HepG2 (cell line): Measurements from ENCODE around the gene ASIC5. TPM values are rescaled to one million over a fixed set of nuclear protein-coding genes. Genes with fewer than 3 reads are reported as not detected.

Experiments
- ATAC-seq: fragments of 200-7000 bp; cut with Tn5 transposase; 3 replicates; pipeline ENCODE4 v1.9.1; 2020; ENCODE audit warnings: mild to moderate bottlenecking, moderate library complexity
- BruUV-seq: library from RNA; stranded (reverse); fragments of 400-500 nt; replicated peaks from 2 replicates; lab custom pipeline; 2021; lab: Mats Ljungman, UMichigan
- CTCF ChIA-PET: fragments of 300-600 bp; formaldehyde crosslinking; extraction: SDS; loops from one replicate; lab custom pipeline; 2021; ENCODE audit warnings: low total read pairs, inconsistent platforms, low intra/inter-chr PET ratio; lab: Yijun Ruan, JAX
- POLR2A ChIA-PET: fragments of 350-600 bp; sonication (Branson Sonifier 250); formaldehyde crosslinking; loops from one replicate; lab custom pipeline; 2020; ENCODE audit warnings: antibody characterized with exemption, inconsistent platforms; lab: Yijun Ruan, JAX
- DNase-seq: peaks from one replicate; pipeline ENCODE4 v3.0.0-alpha.2; 2015; ENCODE audit warnings: low spot score
- FAIRE-seq: peaks from 3 replicates; lab custom pipeline; 2011; peaks lifted over from hg19 to GRCh38; lab: Jason Lieb, UNC
- H2AFZ ChIP-seq: one replicate; pipeline ENCODE4 v1.6.1; 2011; ENCODE audit warnings: low read length, inconsistent platforms
- H3K27ac ChIP-seq: fragments of 300-600 bp; 3 replicates; pipeline ENCODE4 v1.8.0; 2011; ENCODE audit warnings: mixed run types, mild to moderate bottlenecking, mixed read lengths, low read length, inconsistent platforms; ENCODE audit not compliant: insufficient read depth; ENCODE audit errors: extremely low read length
- H3K27me3 ChIP-seq, 2 experiments: fragments of 200-600 bp in 1 of 2; 2 replicates in 1 of 2; 3 replicates in 1 of 2; pipeline versions ENCODE4 v1.6.0 to v1.8.0; 2011; ENCODE audit warnings: low read length in 2 of 2, mild to moderate bottlenecking in 2 of 2, moderate library complexity in 2 of 2, inconsistent platforms in 1 of 2; ENCODE audit not compliant: insufficient read depth in 2 of 2, control insufficient read depth in 1 of 2
- H3K36me3 ChIP-seq, 2 experiments: fragments of 200-600 bp in 1 of 2; replicated peaks in 1 of 2; 2 replicates in 1 of 2; 3 replicates in 1 of 2; pipeline versions ENCODE4 v1.5.1 to v1.8.0; 2011; ENCODE audit warnings: low read length in 2 of 2, inconsistent platforms in 1 of 2; ENCODE audit not compliant: insufficient read depth in 2 of 2, control insufficient read depth in 1 of 2
- H3K4me1 ChIP-seq: 2 replicates; pipeline ENCODE4 v1.5.1; 2012; ENCODE audit warnings: low read length, inconsistent platforms; ENCODE audit not compliant: insufficient read depth
- H3K4me2 ChIP-seq: 2 replicates; pipeline ENCODE4 v1.6.0; 2011; ENCODE audit warnings: low read depth, low read length, inconsistent platforms
- H3K4me3 ChIP-seq, 3 experiments: fragments of 200-600 bp in 1 of 3; sonication (generic), shearing (Covaris generic) in 1 of 3; replicated peaks in 1 of 3; 2 replicates each; pipeline ENCODE4 v1.5.1; 2011 to 2016; ENCODE audit warnings: low read length in 3 of 3, inconsistent platforms in 2 of 3, low read depth in 2 of 3, mild to moderate bottlenecking in 2 of 3, control low read depth in 1 of 3, mixed read lengths in 1 of 3; ENCODE audit not compliant: insufficient read depth in 1 of 3
- H3K79me2 ChIP-seq: one replicate; pipeline ENCODE4 v1.6.1; 2011; ENCODE audit warnings: low read length, inconsistent platforms; ENCODE audit not compliant: insufficient read depth
- H3K9ac ChIP-seq: 2 replicates; pipeline ENCODE4 v1.6.0; 2011; ENCODE audit warnings: mild to moderate bottlenecking, low read depth, low read length, inconsistent platforms; ENCODE audit not compliant: insufficient read depth
- H3K9me3 ChIP-seq: 2 replicates; pipeline ENCODE4 v1.5.1; 2012; ENCODE audit warnings: mild to moderate bottlenecking, low read length
- H4K20me1 ChIP-seq: 2 replicates; pipeline ENCODE4 v1.6.0; 2011; ENCODE audit warnings: inconsistent platforms, mild to moderate bottlenecking, low read length, moderate library complexity; ENCODE audit not compliant: insufficient read depth
- HIVEP1 ChIP-seq: sonication (generic); formaldehyde crosslinking; IDR thresholded peaks from 2 replicates; pipeline ENCODE4 v1.4.0; 2020; ENCODE audit warnings: mild to moderate bottlenecking, missing genetic modification reagents
- HNRNPH1 ChIP-seq: fragments of 200-400 bp; formaldehyde crosslinking; optimal IDR thresholded peaks from 2 replicates; pipeline ENCODE3; 2017; ENCODE audit warnings: mild to moderate bottlenecking, low read depth, low read length
- MAFF ChIP-seq: IDR thresholded peaks from 2 replicates; pipeline ENCODE4 v1.6.1; 2011; ENCODE audit warnings: low read depth, low read length, improper control_type of control experiment
- MAFK ChIP-seq, 2 experiments: IDR thresholded peaks in 1 of 2; conservative IDR thresholded peaks in 1 of 2; 2 replicates each; pipeline ENCODE4 v1.6.1; 2011; ENCODE audit warnings: improper control_type of control experiment in 2 of 2, low read length in 2 of 2
- NPAS2 ChIP-seq: sonication (generic); formaldehyde crosslinking; IDR thresholded peaks from 2 replicates; pipeline ENCODE4 v1.8.0; 2022; ENCODE audit warnings: mild to moderate bottlenecking, missing genetic modification reagents, borderline replicate concordance
- ZC3H4 ChIP-seq: sonication (generic); formaldehyde crosslinking; IDR thresholded peaks from 2 replicates; pipeline ENCODE4 v1.4.0; 2020; ENCODE audit warnings: missing genetic modification reagents, borderline replicate concordance
- WGBS: methylation state at CpG from one replicate; pipeline ENCODE4 v1.1.6; 2017; ENCODE audit warnings: low lambda C conversion rate; 5-methylcytosine and 5-hydroxymethylcytosine counted together
- in situ Hi-C: cut with HindIII; loops from 2 replicates; pipeline ENCODE4 v1.10.0; 2017; ENCODE audit warnings: low pct_unique_long_range_greater_than_20kb; ENCODE audit not compliant: extremely low pct_ligation_motif_present
- intact Hi-C: fragments of 100-400 bp; cut with micrococcal nuclease; formaldehyde crosslinking; loops from one replicate; pipeline ENCODE4 v1.10.0; 2022; ENCODE audit not compliant: unreplicated experiment
- polyA plus RNA-seq, 8 experiments: library from polyadenylated mRNA; depleted of rRNA in 3 of 8; stranded (reverse) in 7 of 8; unstranded in 1 of 8; fragments of >200 nt; fragmentation: Illumina TruSeq in 4 of 8; extraction: Trizol in 4 of 8; gene quantifications; 2 replicates each; pipeline versions ENCODE4 v1.2.1 to v1.2.3, GENCODE V29; 2011 to 2016; ENCODE audit warnings: low read depth in 4 of 8, missing spikeins in 1 of 8, mixed read lengths in 1 of 8; ENCODE audit not compliant: insufficient read depth in 1 of 8
- total RNA-seq, 5 experiments: library from RNA; depleted of rRNA; stranded (reverse); fragments of >200 nt; fragmentation: Illumina TruSeq; extraction: Trizol; gene quantifications; 2 replicates each; pipeline ENCODE4 v1.2.3, GENCODE V29; 2016; ENCODE audit warnings: low read depth in 1 of 5

Gene ASIC5
- total and polyA plus RNA-seq, 2 of the 13 experiments (the other 11 are each of a cell fraction or from before 2014, with no cell fraction given): not detected

DNA sequence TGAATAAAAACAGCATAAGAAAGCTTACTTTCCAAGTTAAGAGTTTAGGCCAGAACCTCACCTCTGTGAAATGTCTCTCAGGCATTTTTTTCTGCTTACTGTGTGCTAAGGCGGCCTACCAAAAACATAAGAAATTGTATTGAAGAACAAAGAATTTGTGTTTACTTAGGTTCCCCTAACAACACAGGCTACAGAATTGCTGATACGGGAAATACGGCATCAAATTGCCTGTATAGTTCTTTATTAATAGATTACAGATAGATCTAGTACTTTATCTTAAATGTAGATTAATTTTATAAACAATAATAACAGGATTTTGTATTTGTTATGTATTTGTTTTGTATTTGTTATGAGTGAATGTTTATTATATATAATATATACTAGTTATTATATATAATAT is 12.9 kb downstream of the ASIC5 start:
- Histone ChIP-seq H3K9me3 (peaks cover 18% of the 10 kb centered on the region; the same call in 1 of the 2 replicates), H2AFZ (no peak overlapping the region), H3K27me3 (no peaks in the 10 kb centered on the region), H3K27ac (no peak overlapping the region), H4K20me1 (no peaks in the 10 kb centered on the region), H3K79me2 (no peaks in the 10 kb centered on the region), H3K9ac (no peak overlapping the region), H3K4me3 (no peak overlapping the region), H3K4me1 (no peaks in the 10 kb centered on the region), H3K4me2 (no peak overlapping the region), H3K36me3 (no peaks in the 10 kb centered on the region)
- ATAC-seq: no peak
- intact Hi-C loops (no loop called here), in situ Hi-C loops (no loop called here)
- POLR2A ChIA-PET: no interaction called here
- FAIRE-seq: no peak
- no peak for TF ChIP-seq HNRNPH1
- TF ChIP-seq MAFF: peak; percentile 67
- TF ChIP-seq MAFK (conservative IDR thresholded peaks at IDR 0.05 in 1 of 2, IDR thresholded peaks at IDR 0.05 in 1 of 2; ENCODE audit: low read length in 2 of 2): peak; percentile 29 to 80; a peak in 3 of 4 replicates
- no TSS peak for BruUV-seq
- DNase-seq: no peak
- CTCF ChIA-PET: no interaction called here
- 88% methylated on average over 3 of the region's 3 CpGs for WGBS

DNA sequence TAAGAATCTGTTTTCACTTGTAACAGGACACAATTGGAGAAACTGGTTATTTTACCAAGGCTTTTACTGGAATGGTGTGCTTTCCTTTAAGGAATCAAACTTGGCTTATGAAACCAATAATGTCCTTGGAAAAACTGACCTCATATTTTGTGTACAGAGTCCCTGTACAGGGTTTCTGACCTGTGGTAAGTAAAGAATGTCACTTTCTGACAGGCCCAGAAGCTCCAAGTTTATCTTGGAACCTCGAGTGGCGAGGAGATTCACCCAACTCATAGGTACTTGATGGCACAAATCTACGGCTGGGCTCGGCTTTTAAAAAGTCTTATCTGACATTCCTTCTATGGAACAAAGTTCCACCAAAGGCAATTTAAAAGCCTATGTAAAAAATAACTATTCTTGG is 17.0 kb downstream of the ASIC5 start:
- Histone ChIP-seq H4K20me1 (no peaks in the 10 kb centered on the region), H3K4me1 (no peaks in the 10 kb centered on the region), H3K36me3 (no peaks in the 10 kb centered on the region), H3K4me3 (no peak overlapping the region), H3K4me2 (no peak overlapping the region), H2AFZ (no peak overlapping the region), H3K27ac (no peak overlapping the region), H3K27me3 (no peaks in the 10 kb centered on the region), H3K9me3 (peaks cover 30% of the 10 kb centered on the region), H3K79me2 (no peaks in the 10 kb centered on the region), H3K9ac (no peak overlapping the region)
- POLR2A ChIA-PET: no interaction called here
- no peak for ATAC-seq
- DNase-seq: no peak
- intact Hi-C loops: no loop called here
- WGBS: 1% methylated on average over 4 of the region's 4 CpGs
- in situ Hi-C loops: no loop called here
- no TSS peak for BruUV-seq
- TF ChIP-seq NPAS2 (CRISPR knock-in tag) (no peak), ZC3H4 (CRISPR knock-in tag) (no peak), HIVEP1 (CRISPR knock-in tag) (no peak)
- CTCF ChIA-PET: no interaction called here
- no peak for FAIRE-seq
